ENCODE data around the gene MUC13.
A peak's percentile ranks its signal among the peaks of the same experiment; 100 is the strongest.

MUC13 gene

GRCh38 chr3:124859025-124859424, 75.5 kb downstream of the MUC13 start:
- H3K9ac ChIP-seq (ENCODE audit: low read length), result no peak overlapping the region
- H3K4me3 ChIP-seq (ENCODE audit: low read length), result no peak overlapping the region
- WGBS (ENCODE audit: extremely low coverage, insufficient coverage, low lambda C conversion rate), result no CpG with 5 or more reads among the region's 7 CpGs
- H3K18ac ChIP-seq (ENCODE audit: low read length), result no peak overlapping the region
- H2BK120ac ChIP-seq (ENCODE audit: low read depth, low read length), result no peak overlapping the region
- no peak overlapping the region for H3K4ac ChIP-seq (ENCODE audit: low read depth, low read length)
- no peak overlapping the region for H2BK15ac ChIP-seq (replicated peaks; ENCODE audit: low read depth)
- H3K27ac ChIP-seq (ENCODE audit: low read depth, low read length), result peak overlapping the region; percentile 54
- no peak overlapping the region for H3K23ac ChIP-seq (ENCODE audit: low read length)
- H3K56ac ChIP-seq (ENCODE audit: low read length), result no peak overlapping the region
- H2BK5ac ChIP-seq (ENCODE audit: low read length), result no peak overlapping the region
- no peak overlapping the region for H3K4me2 ChIP-seq (ENCODE audit: low read length)
- peak; percentile 82 for DNase-seq
- no peak overlapping the region for H4K5ac ChIP-seq (ENCODE audit: low read length)
- no peaks in the 10 kb centered on the region for H3K27me3 ChIP-seq (ENCODE audit: insufficient read depth, low read length, poor library complexity)
- peaks cover 2% of the 10 kb centered on the region for H3K4me1 ChIP-seq (ENCODE audit: control insufficient read depth, low read depth, low read length)
- peaks cover 5% of the 10 kb centered on the region for H3K36me3 ChIP-seq (ENCODE audit: control insufficient read depth, insufficient read depth, low read length)
- no peak overlapping the region for H2AK5ac ChIP-seq (ENCODE audit: low read length)
- H3K79me2 ChIP-seq (ENCODE audit: control insufficient read depth, insufficient read depth, low read length), result peaks cover 53% of the 10 kb centered on the region
- no peak overlapping the region for H4K8ac ChIP-seq (ENCODE audit: low read depth, low read length)
- peaks cover 25% of the 10 kb centered on the region for H3K79me1 ChIP-seq (ENCODE audit: low read length)

GRCh38 chr3:124858275-124858674, 76.3 kb downstream of the MUC13 start:
- no peak overlapping the region for H3K4ac ChIP-seq (ENCODE audit: low read depth, low read length)
- H3K36me3 ChIP-seq (ENCODE audit: control insufficient read depth, insufficient read depth, low read length), result peaks cover 5% of the 10 kb centered on the region
- peaks cover 26% of the 10 kb centered on the region for H3K79me1 ChIP-seq (ENCODE audit: low read length)
- H2BK15ac ChIP-seq (replicated peaks; ENCODE audit: low read depth), result no peak overlapping the region
- no peak overlapping the region for H2AK5ac ChIP-seq (ENCODE audit: low read length)
- H2BK5ac ChIP-seq (ENCODE audit: low read length), result no peak overlapping the region
- H4K5ac ChIP-seq (ENCODE audit: low read length), result no peak overlapping the region
- H4K8ac ChIP-seq (ENCODE audit: low read depth, low read length), result no peak overlapping the region
- no peak overlapping the region for H3K18ac ChIP-seq (ENCODE audit: low read length)
- H3K56ac ChIP-seq (ENCODE audit: low read length), result no peak overlapping the region
- peaks cover 52% of the 10 kb centered on the region for H3K79me2 ChIP-seq (ENCODE audit: control insufficient read depth, insufficient read depth, low read length)
- H3K4me2 ChIP-seq (ENCODE audit: low read length), result no peak overlapping the region
- H3K4me3 ChIP-seq (ENCODE audit: low read length), result no peak overlapping the region
- no peaks in the 10 kb centered on the region for H3K27me3 ChIP-seq (ENCODE audit: insufficient read depth, low read length, poor library complexity)
- H3K4me1 ChIP-seq (ENCODE audit: control insufficient read depth, low read depth, low read length), result peaks cover 2% of the 10 kb centered on the region
- no peak overlapping the region for H3K9ac ChIP-seq (ENCODE audit: low read length)
- DNase-seq, result no peak
- WGBS (ENCODE audit: extremely low coverage, insufficient coverage, low lambda C conversion rate), result no CpG with 5 or more reads among the region's 1 CpG
- no peak overlapping the region for H3K27ac ChIP-seq (ENCODE audit: low read depth, low read length)
- no peak overlapping the region for H2BK120ac ChIP-seq (ENCODE audit: low read depth, low read length)
- H3K23ac ChIP-seq (ENCODE audit: low read length), result no peak overlapping the region

- no peak overlapping the region for H3K4ac ChIP-seq (ENCODE audit: low read depth, low read length)
- H3K4me1 ChIP-seq (ENCODE audit: control insufficient read depth, low read depth, low read length), result peaks cover 7% of the 10 kb centered on the region
- H3K18ac ChIP-seq (ENCODE audit: low read length), result no peak overlapping the region
- no peak overlapping the region for H2AK5ac ChIP-seq (ENCODE audit: low read length)
- no peak overlapping the region for H3K23ac ChIP-seq (ENCODE audit: low read length)
- H2BK120ac ChIP-seq (ENCODE audit: low read depth, low read length), result no peak overlapping the region
- H3K36me3 ChIP-seq (ENCODE audit: control insufficient read depth, insufficient read depth, low read length), result peaks cover 5% of the 10 kb centered on the region
- no peaks in the 10 kb centered on the region for H3K27me3 ChIP-seq (ENCODE audit: insufficient read depth, low read length, poor library complexity)
- WGBS (ENCODE audit: extremely low coverage, insufficient coverage, low lambda C conversion rate), result no CpG with 5 or more reads among the region's 2 CpGs
- peaks cover 22% of the 10 kb centered on the region for H3K79me1 ChIP-seq (ENCODE audit: low read length)
- no peak overlapping the region for H3K27ac ChIP-seq (ENCODE audit: low read depth, low read length)
- no peak overlapping the region for H4K8ac ChIP-seq (ENCODE audit: low read depth, low read length)
- H3K4me2 ChIP-seq (ENCODE audit: low read length), result no peak overlapping the region
- H3K4me3 ChIP-seq (ENCODE audit: low read length), result no peak overlapping the region
- H3K56ac ChIP-seq (ENCODE audit: low read length), result no peak overlapping the region
- H3K9ac ChIP-seq (ENCODE audit: low read length), result no peak overlapping the region
- peaks cover 45% of the 10 kb centered on the region for H3K79me2 ChIP-seq (ENCODE audit: control insufficient read depth, insufficient read depth, low read length)
- DNase-seq, result no peak
- H2BK5ac ChIP-seq (ENCODE audit: low read length), result no peak overlapping the region
- no peak overlapping the region for H4K5ac ChIP-seq (ENCODE audit: low read length)
- no peak overlapping the region for H2BK15ac ChIP-seq (replicated peaks; ENCODE audit: low read depth)
These were observed 77.9 kb downstream of the MUC13 start for GRCh38 chr3:124856677-124857076.
